GM12874 (cell line): Measurements from ENCODE around the gene CCDC32.

Source experiments
- CTCF ChIP-seq: IDR thresholded peaks from 2 replicates; pipeline ENCODE4 v1.5.1; 2011; ENCODE audit warnings: low read depth, mild to moderate bottlenecking, control low read depth, low read length, moderate library complexity; ENCODE audit not compliant: insufficient read depth

CCDC32 gene

GRCh38 chr15:40545457-40545856 is 19.4 kb downstream of the CCDC32 start:
- TF ChIP-seq CTCF = peak; percentile 40

GRCh38 chr15:40543631-40544294 is 21.1 kb downstream of the CCDC32 start:
- TF ChIP-seq CTCF = no peak

- TF ChIP-seq CTCF = no peak
These were observed 21.8 kb downstream of the CCDC32 start for GRCh38 chr15:40543082-40543481.

- no peak for TF ChIP-seq CTCF
These were observed 25.9 kb downstream of the CCDC32 start for GRCh38 chr15:40538976-40539375.

- TF ChIP-seq CTCF = no peak
These were observed 28.3 kb downstream of the CCDC32 start for GRCh38 chr15:40536501-40536900.

GRCh38 chr15:40534371-40534770 is 30.5 kb downstream of the CCDC32 start:
- no peak for TF ChIP-seq CTCF

- no peak for TF ChIP-seq CTCF
These were observed 31.0 kb downstream of the CCDC32 start for GRCh38 chr15:40533763-40534364.
